Activated CD4-positive, alpha-beta memory T cell treated with anti-CD3 and anti-CD28 coated beads for 36 hours (primary cell): ENCODE measurements around the gene XRCC3. TPM values are rescaled to one million over a fixed set of nuclear protein-coding genes. Genes with fewer than 3 reads are reported as not detected.

Experiments used
- CTCF ChIA-PET: fragments of 350-600 bp; sonication (Branson Sonifier 250); formaldehyde crosslinking; loops from one replicate; lab custom pipeline; 2021; ENCODE audit warnings: antibody characterized with exemption, inconsistent platforms; lab: Charles Lee
- POLR2A ChIA-PET: fragments of 350-600 bp; sonication (Branson Sonifier 250); formaldehyde crosslinking; loops from one replicate; lab custom pipeline; 2021; ENCODE audit warnings: antibody characterized with exemption; lab: Charles Lee
- DNase-seq: peaks from one replicate; pipeline ENCODE4 v3.0.0-alpha.2; 2020
- H3K27ac Mint-ChIP-seq: one replicate; pipeline ENCODE4 v1.8.0; 2021; ENCODE audit warnings: mixed read lengths
- H3K27me3 Mint-ChIP-seq: one replicate; pipeline ENCODE4 v1.8.0; 2021; ENCODE audit warnings: mixed read lengths
- H3K36me3 Mint-ChIP-seq: one replicate; pipeline ENCODE4 v1.8.0; 2021; ENCODE audit warnings: mixed read lengths
- H3K4me1 Mint-ChIP-seq: one replicate; pipeline ENCODE4 v1.8.0; 2021; ENCODE audit warnings: low read depth, mixed read lengths
- H3K4me3 Mint-ChIP-seq: one replicate; pipeline ENCODE4 v1.8.0; 2021; ENCODE audit warnings: mild to moderate bottlenecking, mixed read lengths
- H3K9me3 Mint-ChIP-seq: one replicate; pipeline ENCODE4 v1.8.0; 2021; ENCODE audit warnings: mixed read lengths
- intact Hi-C: fragments of 100-400 bp; cut with micrococcal nuclease; formaldehyde crosslinking; loops from one replicate; pipeline ENCODE4 v1.15.1; 2023
- total RNA-seq, 2 experiments: library from RNA; stranded (reverse); gene quantifications; one replicate each; pipeline ENCODE4 v1.2.3, GENCODE V29; 2021

XRCC3 gene
- total RNA-seq, 2 experiments from 2014 or later, result 41.9 to 48.5 TPM

- intact Hi-C loops, result no loop called here
- Mint-ChIP-seq H3K4me3 (no peak overlapping the region), H3K4me1 (peaks cover 6% of the 10 kb centered on the region), H3K27ac (peak overlapping the region; percentile 9), H3K27me3 (no peaks in the 10 kb centered on the region), H3K9me3 (no peaks in the 10 kb centered on the region), H3K36me3 (peaks cover 24% of the 10 kb centered on the region)
- POLR2A ChIA-PET, result interaction anchor here (0.6 kb wide), 1 partner anchor 97 kb away, joined by 5 read pairs; no protein-coding TSS in a partner anchor
- no peak for DNase-seq
- CTCF ChIA-PET, result interaction anchor here (0.5 kb wide), 1 partner anchor 131 kb away, joined by 3 read pairs; no protein-coding TSS in a partner anchor
Observed at GRCh38 chr14:103699901-103700752, 15.1 kb downstream of the XRCC3 start.

- Mint-ChIP-seq H3K4me1 (peaks cover 6% of the 10 kb centered on the region), H3K27me3 (no peaks in the 10 kb centered on the region), H3K27ac (peak overlapping the region; percentile 9), H3K4me3 (no peak overlapping the region), H3K36me3 (peaks cover 21% of the 10 kb centered on the region), H3K9me3 (no peaks in the 10 kb centered on the region)
- ChIA-PET CTCF (no interaction called here), POLR2A (interaction anchor here (0.8 to 1.2 kb wide), 2 partner anchors 14 to 34 kb away, joined by 3 read pairs; no protein-coding TSS in a partner anchor)
- intact Hi-C loops, result no loop called here
- no peak for DNase-seq
Observed at GRCh38 chr14:103699261-103699661, 16.0 kb downstream of the XRCC3 start.

GRCh38 chr14:103698380-103699260 is 16.6 kb downstream of the XRCC3 start:
- intact Hi-C loops, result no loop called here
- ChIA-PET CTCF (no interaction called here), POLR2A (interaction anchor here (0.8 to 1.2 kb wide), 2 partner anchors 15 to 34 kb away, joined by 3 read pairs; no protein-coding TSS in a partner anchor)
- Mint-ChIP-seq H3K36me3 (peaks cover 22% of the 10 kb centered on the region), H3K4me1 (peaks cover 5% of the 10 kb centered on the region), H3K4me3 (no peak overlapping the region), H3K9me3 (no peaks in the 10 kb centered on the region), H3K27ac (peak overlapping the region; percentile 8), H3K27me3 (no peaks in the 10 kb centered on the region)
- no peak for DNase-seq

- CTCF ChIA-PET, result no interaction called here
- no peak for DNase-seq
- Mint-ChIP-seq H3K9me3 (no peaks in the 10 kb centered on the region), H3K4me3 (no peak overlapping the region), H3K4me1 (peaks cover 5% of the 10 kb centered on the region), H3K27ac (peak overlapping the region; percentile 40), H3K27me3 (no peaks in the 10 kb centered on the region), H3K36me3 (peaks cover 18% of the 10 kb centered on the region)
- intact Hi-C loops, result no loop called here
- POLR2A ChIA-PET, result interaction anchor here (1.2 kb wide), 1 partner anchor 16 kb away, joined by 3 read pairs; no protein-coding TSS in a partner anchor
Observed at GRCh38 chr14:103697603-103698379, 17.5 kb downstream of the XRCC3 start.

- Mint-ChIP-seq H3K4me1 (peaks cover 5% of the 10 kb centered on the region), H3K36me3 (peaks cover 16% of the 10 kb centered on the region), H3K9me3 (no peaks in the 10 kb centered on the region), H3K27ac (peak overlapping the region; percentile 40), H3K4me3 (no peak overlapping the region), H3K27me3 (no peaks in the 10 kb centered on the region)
- intact Hi-C loops, result no loop called here
- no peak for DNase-seq
- POLR2A ChIA-PET, result no interaction called here
- CTCF ChIA-PET, result no interaction called here
Observed at GRCh38 chr14:103697206-103697602, 18.0 kb downstream of the XRCC3 start.

- ChIA-PET CTCF (interaction anchor here (0.9 kb wide), 1 partner anchor 26 kb away, joined by 3 read pairs; no protein-coding TSS in a partner anchor), POLR2A (no interaction called here)
- peaks cover 5% of the 10 kb centered on the region for H3K4me1 Mint-ChIP-seq
- H3K27ac Mint-ChIP-seq, result no peak overlapping the region
- no peak for DNase-seq
- H3K4me3 Mint-ChIP-seq, result no peak overlapping the region
- H3K9me3 Mint-ChIP-seq, result no peaks in the 10 kb centered on the region
- peaks cover 12% of the 10 kb centered on the region for H3K36me3 Mint-ChIP-seq
- no peaks in the 10 kb centered on the region for H3K27me3 Mint-ChIP-seq
- intact Hi-C loops, result no loop called here
Observed at GRCh38 chr14:103696466-103697071, 18.7 kb downstream of the XRCC3 start.

GRCh38 chr14:103696070-103696402 is 19.2 kb downstream of the XRCC3 start:
- ChIA-PET POLR2A (no interaction called here), CTCF (interaction anchor here (0.9 kb wide), 1 partner anchor 26 kb away, joined by 3 read pairs; no protein-coding TSS in a partner anchor)
- intact Hi-C loops, result no loop called here
- H3K36me3 Mint-ChIP-seq, result peaks cover 12% of the 10 kb centered on the region
- DNase-seq, result no peak
- no peaks in the 10 kb centered on the region for H3K9me3 Mint-ChIP-seq
- H3K27me3 Mint-ChIP-seq, result no peaks in the 10 kb centered on the region
- no peak overlapping the region for H3K4me3 Mint-ChIP-seq
- no peak overlapping the region for H3K27ac Mint-ChIP-seq
- peaks cover 5% of the 10 kb centered on the region for H3K4me1 Mint-ChIP-seq

- CTCF ChIA-PET, result interaction anchor here (0.9 kb wide), 1 partner anchor 27 kb away, joined by 3 read pairs; no protein-coding TSS in a partner anchor
- no peak overlapping the region for H3K27ac Mint-ChIP-seq
Observed at GRCh38 chr14:103695296-103696069, 19.8 kb downstream of the XRCC3 start.

GRCh38 chr14:103694572-103695026 is 20.7 kb downstream of the XRCC3 start:
- no peak overlapping the region for H3K27ac Mint-ChIP-seq
- peaks cover 12% of the 10 kb centered on the region for H3K36me3 Mint-ChIP-seq
- no peak overlapping the region for H3K4me3 Mint-ChIP-seq
- ChIA-PET CTCF (no interaction called here), POLR2A (no interaction called here)
- H3K9me3 Mint-ChIP-seq, result no peaks in the 10 kb centered on the region
- no peaks in the 10 kb centered on the region for H3K27me3 Mint-ChIP-seq
- no peak for DNase-seq
- intact Hi-C loops, result no loop called here
- peaks cover 5% of the 10 kb centered on the region for H3K4me1 Mint-ChIP-seq

More at GRCh38 chr14:103695296-103696069, 19.8 kb downstream of the XRCC3 start:
- Mint-ChIP-seq H3K27me3 (no peaks in the 10 kb centered on the region), H3K36me3 (peaks cover 12% of the 10 kb centered on the region), H3K9me3 (no peaks in the 10 kb centered on the region), H3K4me3 (no peak overlapping the region), H3K4me1 (peaks cover 5% of the 10 kb centered on the region)
- POLR2A ChIA-PET, result no interaction called here
- DNase-seq, result no peak
- intact Hi-C loops, result no loop called here

- peaks cover 5% of the 10 kb centered on the region for H3K4me1 Mint-ChIP-seq
- no peaks in the 10 kb centered on the region for H3K9me3 Mint-ChIP-seq
- POLR2A ChIA-PET, result no interaction called here
- H3K27ac Mint-ChIP-seq, result no peak overlapping the region
- CTCF ChIA-PET, result no interaction called here
- no peak overlapping the region for H3K4me3 Mint-ChIP-seq
- H3K36me3 Mint-ChIP-seq, result peaks cover 12% of the 10 kb centered on the region
- no peaks in the 10 kb centered on the region for H3K27me3 Mint-ChIP-seq
- DNase-seq, result no peak
- intact Hi-C loops, result no loop called here
Observed at GRCh38 chr14:103693515-103693914, 21.7 kb downstream of the XRCC3 start.
